22Rv1 (cell line): ENCODE data around the gene LZTR1.

Experiments used
- H3K27ac ChIP-seq: fragments of 450-650 bp; 2 replicates; pipeline ENCODE4 v1.5.1; 2017
- CTCF ChIP-seq: fragments of 450-650 bp; IDR thresholded peaks from 2 replicates; pipeline ENCODE4 v1.5.1; 2017; ENCODE audit warnings: mild to moderate bottlenecking
- ZFX ChIP-seq: fragments of 450-650 bp; IDR thresholded peaks from 2 replicates; pipeline ENCODE4 v1.6.1; 2017; ENCODE audit warnings: antibody characterized with exemption, borderline replicate concordance

Gene LZTR1

GRCh38 chr22:20989323-20990138 is 7.4 kb downstream of the LZTR1 start:
- TF ChIP-seq CTCF, result no peak
- TF ChIP-seq ZFX, result no peak

GRCh38 chr22:20990184-20991180 is 8.4 kb downstream of the LZTR1 start:
- H3K27ac ChIP-seq, result no peak overlapping the region
- no peak for TF ChIP-seq CTCF
- TF ChIP-seq ZFX, result no peak

More at GRCh38 chr22:20989323-20990138, 7.4 kb downstream of the LZTR1 start:
- H3K27ac ChIP-seq, result no peak overlapping the region

- no peak overlapping the region for H3K27ac ChIP-seq
- no peak for TF ChIP-seq ZFX
These were observed 9.4 kb downstream of the LZTR1 start for GRCh38 chr22:20991252-20992055.

GRCh38 chr22:20992056-20992442 is 10.0 kb downstream of the LZTR1 start:
- H3K27ac ChIP-seq, result no peak overlapping the region
- no peak for TF ChIP-seq ZFX
- TF ChIP-seq CTCF, result no peak

GRCh38 chr22:20992456-20993303 is 10.6 kb downstream of the LZTR1 start:
- no peak for TF ChIP-seq CTCF
- no peak for TF ChIP-seq ZFX
- no peak overlapping the region for H3K27ac ChIP-seq

- TF ChIP-seq ZFX, result no peak
- TF ChIP-seq CTCF, result no peak
- H3K27ac ChIP-seq, result no peak overlapping the region
These were observed 11.4 kb downstream of the LZTR1 start for GRCh38 chr22:20993304-20994127.
